Measurements from ENCODE around the gene CBX6. TPM values are rescaled to one million over a fixed set of nuclear protein-coding genes. Genes with fewer than 3 reads are reported as not detected.

Gene CBX6
- total RNA-seq, 1 experiment from 2014 or later, result 90.0 TPM

- no peaks in the 10 kb centered on the region for H3K79me2 ChIP-seq (ENCODE audit: insufficient read depth, low read length)
- BruUV-seq (replicated peaks), result no TSS peak
- no peaks in the 10 kb centered on the region for H3K9me2 ChIP-seq (ENCODE audit: insufficient read depth)
- no peak for ATAC-seq
- no peak overlapping the region for H3K27ac ChIP-seq (ENCODE audit: low read depth, low read length)
- no peaks in the 10 kb centered on the region for H3K9me3 ChIP-seq (ENCODE audit: control insufficient read depth in 1 of 2, insufficient read depth in 1 of 2, low read depth in 1 of 2, low read length in 2 of 2)
- intact Hi-C loops (cut with micrococcal nuclease), result no loop called here
- peaks cover under 1 to 2% of the 10 kb centered on the region in 2 experiments; a peak in 3 of 4 replicates for H3K4me1 ChIP-seq (ENCODE audit: control insufficient read depth in 1 of 2, insufficient read depth in 2 of 2, low read length in 2 of 2)
- H3K4me3 ChIP-seq (replicated peaks in 1 of 2; ENCODE audit: low read depth in 1 of 2, low read length in 2 of 2), result no peak overlapping the region
- DNase-seq (ENCODE audit: low read depth, low spot score), result no peak
- CTCF ChIA-PET, result interaction anchor here (1.4 kb wide), 1 partner anchor 9 kb away, joined by 4 read pairs; no protein-coding TSS in a partner anchor
- H3K9ac ChIP-seq (ENCODE audit: low read length), result no peak overlapping the region
- no peaks in the 10 kb centered on the region for H3K27me3 ChIP-seq (ENCODE audit: insufficient read depth, low read length)
- TF ChIP-seq, protein P1, sequence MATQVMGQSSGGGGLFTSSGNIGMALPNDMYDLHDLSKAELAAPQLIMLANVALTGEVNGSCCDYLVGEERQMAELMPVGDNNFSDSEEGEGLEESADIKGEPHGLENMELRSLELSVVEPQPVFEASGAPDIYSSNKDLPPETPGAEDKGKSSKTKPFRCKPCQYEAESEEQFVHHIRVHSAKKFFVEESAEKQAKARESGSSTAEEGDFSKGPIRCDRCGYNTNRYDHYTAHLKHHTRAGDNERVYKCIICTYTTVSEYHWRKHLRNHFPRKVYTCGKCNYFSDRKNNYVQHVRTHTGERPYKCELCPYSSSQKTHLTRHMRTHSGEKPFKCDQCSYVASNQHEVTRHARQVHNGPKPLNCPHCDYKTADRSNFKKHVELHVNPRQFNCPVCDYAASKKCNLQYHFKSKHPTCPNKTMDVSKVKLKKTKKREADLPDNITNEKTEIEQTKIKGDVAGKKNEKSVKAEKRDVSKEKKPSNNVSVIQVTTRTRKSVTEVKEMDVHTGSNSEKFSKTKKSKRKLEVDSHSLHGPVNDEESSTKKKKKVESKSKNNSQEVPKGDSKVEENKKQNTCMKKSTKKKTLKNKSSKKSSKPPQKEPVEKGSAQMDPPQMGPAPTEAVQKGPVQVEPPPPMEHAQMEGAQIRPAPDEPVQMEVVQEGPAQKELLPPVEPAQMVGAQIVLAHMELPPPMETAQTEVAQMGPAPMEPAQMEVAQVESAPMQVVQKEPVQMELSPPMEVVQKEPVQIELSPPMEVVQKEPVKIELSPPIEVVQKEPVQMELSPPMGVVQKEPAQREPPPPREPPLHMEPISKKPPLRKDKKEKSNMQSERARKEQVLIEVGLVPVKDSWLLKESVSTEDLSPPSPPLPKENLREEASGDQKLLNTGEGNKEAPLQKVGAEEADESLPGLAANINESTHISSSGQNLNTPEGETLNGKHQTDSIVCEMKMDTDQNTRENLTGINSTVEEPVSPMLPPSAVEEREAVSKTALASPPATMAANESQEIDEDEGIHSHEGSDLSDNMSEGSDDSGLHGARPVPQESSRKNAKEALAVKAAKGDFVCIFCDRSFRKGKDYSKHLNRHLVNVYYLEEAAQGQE (IDR thresholded peaks at IDR 0.05; ENCODE audit: low read depth), result no peak
- TF ChIP-seq, protein P2, sequence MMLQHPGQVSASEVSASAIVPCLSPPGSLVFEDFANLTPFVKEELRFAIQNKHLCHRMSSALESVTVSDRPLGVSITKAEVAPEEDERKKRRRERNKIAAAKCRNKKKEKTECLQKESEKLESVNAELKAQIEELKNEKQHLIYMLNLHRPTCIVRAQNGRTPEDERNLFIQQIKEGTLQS (IDR thresholded peaks at IDR 0.05), result no peak
- TF ChIP-seq SP1 (IDR thresholded peaks at IDR 0.05; ENCODE audit: low read depth) (no peak), SIN3A (IDR thresholded peaks at IDR 0.05; ENCODE audit: low read depth) (no peak), ZNF274 (IDR thresholded peaks at IDR 0.05; ENCODE audit: low read depth, low read length) (no peak), CEBPB (IDR thresholded peaks at IDR 0.05; ENCODE audit: low read depth) (no peak), EGR1 (IDR thresholded peaks at IDR 0.05; ENCODE audit: low read depth) (no peak), EZH2 (IDR thresholded peaks at IDR 0.05) (no peak), ELF1 (IDR thresholded peaks at IDR 0.05; ENCODE audit: borderline replicate concordance, low read depth) (no peak), SRF (IDR thresholded peaks at IDR 0.05; ENCODE audit: low read depth) (no peak), POLR2AphosphoS5 (IDR thresholded peaks at IDR 0.05; ENCODE audit: low read depth, low read length) (no peak), YY1 (IDR thresholded peaks at IDR 0.05; ENCODE audit: extremely low read depth, insufficient replicate concordance, low read depth, low read length) (no peak), FOSL1 (IDR thresholded peaks at IDR 0.05; ENCODE audit: low read depth) (no peak), RAD21 (IDR thresholded peaks at IDR 0.05; ENCODE audit: low read depth) (no peak)
- TF ChIP-seq, protein P3, sequence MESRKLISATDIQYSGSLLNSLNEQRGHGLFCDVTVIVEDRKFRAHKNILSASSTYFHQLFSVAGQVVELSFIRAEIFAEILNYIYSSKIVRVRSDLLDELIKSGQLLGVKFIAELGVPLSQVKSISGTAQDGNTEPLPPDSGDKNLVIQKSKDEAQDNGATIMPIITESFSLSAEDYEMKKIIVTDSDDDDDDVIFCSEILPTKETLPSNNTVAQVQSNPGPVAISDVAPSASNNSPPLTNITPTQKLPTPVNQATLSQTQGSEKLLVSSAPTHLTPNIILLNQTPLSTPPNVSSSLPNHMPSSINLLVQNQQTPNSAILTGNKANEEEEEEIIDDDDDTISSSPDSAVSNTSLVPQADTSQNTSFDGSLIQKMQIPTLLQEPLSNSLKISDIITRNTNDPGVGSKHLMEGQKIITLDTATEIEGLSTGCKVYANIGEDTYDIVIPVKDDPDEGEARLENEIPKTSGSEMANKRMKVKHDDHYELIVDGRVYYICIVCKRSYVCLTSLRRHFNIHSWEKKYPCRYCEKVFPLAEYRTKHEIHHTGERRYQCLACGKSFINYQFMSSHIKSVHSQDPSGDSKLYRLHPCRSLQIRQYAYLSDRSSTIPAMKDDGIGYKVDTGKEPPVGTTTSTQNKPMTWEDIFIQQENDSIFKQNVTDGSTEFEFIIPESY (IDR thresholded peaks at IDR 0.05; ENCODE audit: extremely low read depth, insufficient replicate concordance, low read length), result no peak
- no peaks in the 10 kb centered on the region for H3K36me3 ChIP-seq (ENCODE audit: control insufficient read depth in 1 of 2, insufficient read depth in 2 of 2, low read length in 2 of 2)
- no peaks in the 10 kb centered on the region for H4K20me1 ChIP-seq (ENCODE audit: insufficient read depth)
- RAD21 ChIA-PET (ENCODE audit: low non-redundant PET in 1 of 2, low total read pairs in 2 of 2, uncharacterized antibody in 2 of 2, unreplicated experiment in 2 of 2), result no interaction called here
- no peak overlapping the region for H2AFZ ChIP-seq (ENCODE audit: low read depth, low read length, poor library complexity, severe bottlenecking)
- POLR2A ChIA-PET, result no interaction called here
- no peak overlapping the region for H3K4me2 ChIP-seq (ENCODE audit: low read length)
Observed at GRCh38 chr22:38879108-38879729, 7.2 kb upstream of the CBX6 start.

Data from HCT116 (cell line).